A673 (cell line): ENCODE data around the gene C20orf96.

Experiments
- CTCF ChIP-seq: fragments of 300-800, 200-600 bp; sonication (generic); conservative IDR thresholded peaks from 2 replicates; pipeline ENCODE4 v1.5.1; 2017; ENCODE audit warnings: low read depth, mild to moderate bottlenecking, antibody characterized with exemption, low read length, moderate library complexity, mixed read lengths
- EZH2 ChIP-seq: fragments of 200-600 bp; sonication (generic); IDR thresholded peaks from 2 replicates; pipeline ENCODE4 v1.6.1; 2017; ENCODE audit warnings: borderline replicate concordance, low read depth, mild to moderate bottlenecking, mixed read lengths, antibody characterized with exemption, low read length; ENCODE audit not compliant: poor library complexity, severe bottlenecking

DNA sequence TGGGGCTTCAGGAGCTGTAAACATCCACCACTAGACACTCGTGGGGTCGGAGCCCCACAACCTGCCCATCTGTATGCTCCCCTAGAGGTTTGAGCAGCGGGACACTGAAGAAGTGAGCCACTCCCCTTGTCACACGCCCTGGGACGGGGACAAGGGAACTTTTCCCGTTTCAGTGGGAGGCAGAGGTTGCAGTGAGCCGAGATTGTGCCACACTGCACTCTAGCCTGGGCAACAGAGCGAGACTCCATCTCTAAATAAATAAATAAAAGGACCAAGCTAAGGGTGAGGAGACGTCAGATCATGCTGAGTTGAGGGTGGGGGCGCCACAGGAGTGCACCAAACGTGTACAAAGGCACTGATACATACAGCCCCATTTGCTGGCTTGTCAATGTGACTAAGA lies 15.2 kb upstream of the C20orf96 start:
- TF ChIP-seq CTCF (no peak), EZH2 (no peak)
